Colonic mucosa (tissue), 4 donors: Measurements from ENCODE around the gene CYSTM1. TPM values are rescaled to one million over a fixed set of nuclear protein-coding genes. Genes with fewer than 3 reads are reported as not detected.

ENCODE experiments used
- DNase-seq: peaks from one replicate; pipeline ENCODE4 v3.0.0-alpha.2; 2020
- H3K27ac ChIP-seq: fragments of 200-600 bp; one replicate; pipeline ENCODE4 v1.8.0; 2021
- H3K27me3 ChIP-seq: fragments of 200-600 bp; one replicate; pipeline ENCODE4 v1.8.0; 2021
- H3K36me3 ChIP-seq: fragments of 200-600 bp; one replicate; pipeline ENCODE4 v1.8.0; 2021
- H3K4me1 ChIP-seq: fragments of 200-600 bp; one replicate; pipeline ENCODE4 v1.8.0; 2021; ENCODE audit warnings: mild to moderate bottlenecking
- H3K4me3 ChIP-seq: fragments of 200-600 bp; one replicate; pipeline ENCODE4 v1.8.0; 2021
- H3K9ac ChIP-seq, 2 donors: one replicate each; pipeline ENCODE4 v1.7.0; 2013; ENCODE audit warnings: control low read depth in 2 of 2, low read depth in 2 of 2, low read length in 2 of 2
- H3K9me3 ChIP-seq: fragments of 200-600 bp; one replicate; pipeline ENCODE4 v1.8.0; 2021
- intact Hi-C: fragments of 100-400 bp; cut with DNase I; formaldehyde crosslinking; loops from one replicate; pipeline ENCODE4 v1.14.1; 2022
- total RNA-seq, 2 donors: library from RNA; stranded (reverse); fragmentation: NEBNext Ultra II Directional in 1 of 2; extraction: Animal tissue kit (Norgen Biotek cat#: 25700) in 1 of 2; gene quantifications; one replicate each; pipeline ENCODE4 v1.2.1, GENCODE V29; 2021
- TF ChIP-seq, protein P1 (sequence below): fragments of 200-600 bp; IDR thresholded peaks from one replicate; pipeline ENCODE4 v1.8.0; 2022; ENCODE audit warnings: antibody characterized with exemption, mild to moderate bottlenecking
- donor health status: healthy.
- donor health status: DM: no; HTN: no; CAD: no.
- donor health status: DM: no; HTN: no; CAD: no.

The CYSTM1 gene
- total RNA-seq, 2 donors from 2014 or later, result 205 TPM

GRCh38 chr5:140232731-140233130, 57.7 kb downstream of the CYSTM1 start:
- Histone ChIP-seq H3K9me3 (no peaks in the 10 kb centered on the region), H3K4me1 (peaks cover 5% of the 10 kb centered on the region), H3K9ac (no peak overlapping the region), H3K36me3 (no peaks in the 10 kb centered on the region), H3K4me3 (no peak overlapping the region), H3K27me3 (no peaks in the 10 kb centered on the region), H3K27ac (no peak overlapping the region)
- DNase-seq, result no peak
- intact Hi-C loops, result no loop called here
- TF ChIP-seq, protein P1, sequence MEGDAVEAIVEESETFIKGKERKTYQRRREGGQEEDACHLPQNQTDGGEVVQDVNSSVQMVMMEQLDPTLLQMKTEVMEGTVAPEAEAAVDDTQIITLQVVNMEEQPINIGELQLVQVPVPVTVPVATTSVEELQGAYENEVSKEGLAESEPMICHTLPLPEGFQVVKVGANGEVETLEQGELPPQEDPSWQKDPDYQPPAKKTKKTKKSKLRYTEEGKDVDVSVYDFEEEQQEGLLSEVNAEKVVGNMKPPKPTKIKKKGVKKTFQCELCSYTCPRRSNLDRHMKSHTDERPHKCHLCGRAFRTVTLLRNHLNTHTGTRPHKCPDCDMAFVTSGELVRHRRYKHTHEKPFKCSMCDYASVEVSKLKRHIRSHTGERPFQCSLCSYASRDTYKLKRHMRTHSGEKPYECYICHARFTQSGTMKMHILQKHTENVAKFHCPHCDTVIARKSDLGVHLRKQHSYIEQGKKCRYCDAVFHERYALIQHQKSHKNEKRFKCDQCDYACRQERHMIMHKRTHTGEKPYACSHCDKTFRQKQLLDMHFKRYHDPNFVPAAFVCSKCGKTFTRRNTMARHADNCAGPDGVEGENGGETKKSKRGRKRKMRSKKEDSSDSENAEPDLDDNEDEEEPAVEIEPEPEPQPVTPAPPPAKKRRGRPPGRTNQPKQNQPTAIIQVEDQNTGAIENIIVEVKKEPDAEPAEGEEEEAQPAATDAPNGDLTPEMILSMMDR, result no peak

DNA sequence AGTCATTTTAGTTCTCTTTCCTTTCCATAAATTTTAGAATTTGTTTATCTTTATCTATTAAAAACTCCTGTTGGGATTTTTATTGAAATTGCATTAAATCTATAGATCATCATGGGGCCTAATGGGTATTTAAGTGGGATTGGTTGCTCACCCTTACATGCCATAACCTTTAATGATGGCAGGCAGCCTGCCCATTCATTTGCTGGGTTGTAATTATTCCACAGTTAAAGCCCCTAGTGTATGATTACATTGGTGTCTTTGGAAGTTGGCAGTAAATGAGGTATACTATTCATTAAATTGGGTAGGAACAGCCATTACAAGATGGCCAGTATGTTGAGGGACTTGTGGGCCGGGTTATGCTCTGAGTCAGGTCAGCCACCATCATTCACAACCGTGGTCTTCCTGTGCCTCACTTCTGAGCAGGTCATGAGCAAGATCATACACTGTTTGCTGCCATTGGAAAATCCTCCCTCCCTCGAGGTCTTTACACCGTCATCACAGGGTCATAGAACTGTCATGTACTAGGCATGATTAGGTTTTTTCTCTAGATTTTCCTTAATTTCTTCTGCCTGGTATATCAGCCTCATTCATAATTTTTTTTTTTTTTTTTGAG, 59.5 kb downstream of the CYSTM1 start:
- intact Hi-C loops, result no loop called here

GRCh38 chr5:140235791-140236551, 61.0 kb downstream of the CYSTM1 start:
- peaks cover 5% of the 10 kb centered on the region for H3K4me1 ChIP-seq
- no peaks in the 10 kb centered on the region for H3K27me3 ChIP-seq
- H3K9me3 ChIP-seq, result no peaks in the 10 kb centered on the region
- H3K4me3 ChIP-seq, result no peak overlapping the region
- no peak for DNase-seq
- peak overlapping the region in 1 of 2 donors; percentile 57 for H3K9ac ChIP-seq
- H3K27ac ChIP-seq, result peak overlapping the region; percentile 1
- intact Hi-C loops, result no loop called here
- TF ChIP-seq, protein P1, result no peak
- no peaks in the 10 kb centered on the region for H3K36me3 ChIP-seq

More for the DNA sequence above, 59.5 kb downstream of the CYSTM1 start:
- Histone ChIP-seq H3K4me1 (no peaks in the 10 kb centered on the region), H3K36me3 (no peaks in the 10 kb centered on the region), H3K9ac (no peak overlapping the region), H3K27ac (no peak overlapping the region), H3K27me3 (no peaks in the 10 kb centered on the region), H3K9me3 (no peaks in the 10 kb centered on the region), H3K4me3 (no peak overlapping the region)
- no peak for DNase-seq
- TF ChIP-seq, protein P1, result no peak

GRCh38 chr5:140236891-140237598, 62.1 kb downstream of the CYSTM1 start:
- Histone ChIP-seq H3K9ac (no peak overlapping the region), H3K36me3 (no peaks in the 10 kb centered on the region), H3K27me3 (no peaks in the 10 kb centered on the region), H3K9me3 (no peaks in the 10 kb centered on the region), H3K27ac (no peak overlapping the region), H3K4me3 (no peak overlapping the region), H3K4me1 (peaks cover 16% of the 10 kb centered on the region)
- no peak for DNase-seq
- TF ChIP-seq, protein P1, result no peak
- intact Hi-C loops, result no loop called here

DNA sequence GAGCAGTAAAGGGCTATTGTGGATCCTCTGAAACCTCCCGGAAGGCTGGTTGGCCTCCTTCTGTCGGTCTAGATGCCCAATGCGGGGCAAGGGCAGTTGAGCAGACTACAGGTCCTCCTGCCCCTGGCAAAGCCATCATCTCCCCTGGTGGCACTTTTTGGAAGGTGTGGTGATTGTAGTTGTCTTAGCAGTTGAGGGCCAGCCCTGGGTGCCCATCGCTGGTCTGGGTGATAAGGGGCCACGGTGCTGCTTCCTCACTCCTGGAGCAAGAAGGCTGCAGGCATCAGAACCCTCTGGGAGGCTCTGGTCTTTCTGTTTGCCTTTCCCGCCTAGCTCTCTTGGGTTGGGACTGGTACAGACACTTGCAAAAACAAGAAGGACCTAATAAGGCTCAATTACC, 63.8 kb downstream of the CYSTM1 start:
- intact Hi-C loops, result no loop called here

More for the DNA sequence above, 63.8 kb downstream of the CYSTM1 start:
- Histone ChIP-seq H3K4me3 (no peak overlapping the region), H3K9me3 (no peaks in the 10 kb centered on the region), H3K36me3 (no peaks in the 10 kb centered on the region), H3K27me3 (no peaks in the 10 kb centered on the region), H3K4me1 (peaks cover 16% of the 10 kb centered on the region), H3K9ac (no peak overlapping the region), H3K27ac (no peak overlapping the region)
- TF ChIP-seq, protein P1, result no peak
- DNase-seq, result no peak
